ENCODE measurements around the gene LIPC.

DNA sequence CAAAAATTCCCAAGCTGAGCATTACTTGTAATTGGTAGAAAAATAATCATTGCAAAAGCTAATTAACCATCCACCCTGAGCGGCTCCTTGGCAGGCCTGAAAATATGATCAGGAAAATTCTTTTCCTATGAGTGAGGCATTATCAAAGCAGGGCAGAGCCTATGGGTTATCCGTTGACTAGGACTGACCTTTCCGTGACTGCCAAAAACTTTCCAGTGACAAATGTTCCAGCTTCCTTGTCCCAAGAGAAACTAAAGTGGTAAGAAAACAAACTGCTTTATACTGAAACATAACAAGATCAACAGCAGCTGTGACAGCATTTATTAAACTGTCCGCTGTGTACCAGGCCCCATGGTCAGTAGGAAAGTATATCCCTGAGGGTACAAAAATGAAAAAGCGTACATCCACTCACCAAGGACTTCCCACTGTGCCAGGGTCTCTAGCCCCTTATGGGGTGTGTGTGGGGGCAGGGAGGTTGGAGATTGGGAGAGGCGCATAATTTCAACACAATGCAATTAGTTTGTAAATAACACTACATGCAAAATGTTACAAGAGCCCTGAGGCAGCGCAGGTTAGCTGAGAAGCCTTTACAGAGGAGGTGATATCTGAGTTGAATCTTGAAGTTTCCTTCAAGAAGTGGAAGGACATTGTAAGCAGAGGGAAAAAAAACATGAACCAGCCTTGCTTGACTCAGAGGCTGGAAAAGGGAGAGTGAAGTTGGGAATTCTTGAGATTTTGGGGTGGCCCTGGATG is 8.5 kb downstream of the LIPC start:
- TF ChIP-seq, protein P1, sequence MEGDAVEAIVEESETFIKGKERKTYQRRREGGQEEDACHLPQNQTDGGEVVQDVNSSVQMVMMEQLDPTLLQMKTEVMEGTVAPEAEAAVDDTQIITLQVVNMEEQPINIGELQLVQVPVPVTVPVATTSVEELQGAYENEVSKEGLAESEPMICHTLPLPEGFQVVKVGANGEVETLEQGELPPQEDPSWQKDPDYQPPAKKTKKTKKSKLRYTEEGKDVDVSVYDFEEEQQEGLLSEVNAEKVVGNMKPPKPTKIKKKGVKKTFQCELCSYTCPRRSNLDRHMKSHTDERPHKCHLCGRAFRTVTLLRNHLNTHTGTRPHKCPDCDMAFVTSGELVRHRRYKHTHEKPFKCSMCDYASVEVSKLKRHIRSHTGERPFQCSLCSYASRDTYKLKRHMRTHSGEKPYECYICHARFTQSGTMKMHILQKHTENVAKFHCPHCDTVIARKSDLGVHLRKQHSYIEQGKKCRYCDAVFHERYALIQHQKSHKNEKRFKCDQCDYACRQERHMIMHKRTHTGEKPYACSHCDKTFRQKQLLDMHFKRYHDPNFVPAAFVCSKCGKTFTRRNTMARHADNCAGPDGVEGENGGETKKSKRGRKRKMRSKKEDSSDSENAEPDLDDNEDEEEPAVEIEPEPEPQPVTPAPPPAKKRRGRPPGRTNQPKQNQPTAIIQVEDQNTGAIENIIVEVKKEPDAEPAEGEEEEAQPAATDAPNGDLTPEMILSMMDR (IDR thresholded peaks at IDR 0.05; ENCODE audit: insufficient read depth, low read length, poor library complexity, severe bottlenecking) = no peak
- no peak for TF ChIP-seq EZH2phosphoT487 (conservative IDR thresholded peaks at IDR 0.05; ENCODE audit: low read length)
